Suppressor macrophage (primary cell): Measurements from ENCODE around the gene EIF1AD.
A peak's percentile ranks its signal among the peaks of the same experiment; 100 is the strongest.

Source experiments
- DNase-seq, 4 experiments: peaks; one replicate each; pipeline ENCODE4 v3.0.0-alpha.2; 2020 to 2022

The EIF1AD gene

GRCh38 chr11:66003291-66003690 is 1.3 kb upstream of the EIF1AD start:
- DNase-seq = no peak

- DNase-seq = peak in 2 of 4 experiments; percentile 81 to 85
Measured at GRCh38 chr11:66002648-66003225, 780 bp upstream of the EIF1AD start.

GRCh38 chr11:65997286-65997685 is 4.7 kb downstream of the EIF1AD start:
- DNase-seq = no peak

- no peak for DNase-seq
Measured at GRCh38 chr11:65992056-65992455, 9.9 kb downstream of the EIF1AD start.

- DNase-seq = peak; percentile 94 to 97 (median 96)
Measured at GRCh38 chr11:65988791-65989592, 13.0 kb downstream of the EIF1AD start.

GRCh38 chr11:65987336-65987735 is 14.6 kb downstream of the EIF1AD start:
- no peak for DNase-seq

- no peak for DNase-seq
Measured at GRCh38 chr11:65983589-65983987, 18.4 kb downstream of the EIF1AD start.

GRCh38 chr11:65982824-65983588 is 19.0 kb downstream of the EIF1AD start:
- DNase-seq = no peak

- no peak for DNase-seq
Measured at GRCh38 chr11:65981972-65982823, 19.8 kb downstream of the EIF1AD start.

GRCh38 chr11:65981101-65981740 is 20.7 kb downstream of the EIF1AD start:
- DNase-seq = no peak

- no peak for DNase-seq
Measured at GRCh38 chr11:65979261-65979759, 22.6 kb downstream of the EIF1AD start.

GRCh38 chr11:65978391-65979238 is 23.3 kb downstream of the EIF1AD start:
- DNase-seq = no peak

GRCh38 chr11:65977621-65978390 is 24.2 kb downstream of the EIF1AD start:
- no peak for DNase-seq

GRCh38 chr11:65976216-65977176 is 25.5 kb downstream of the EIF1AD start:
- no peak for DNase-seq

- DNase-seq = no peak
Measured at GRCh38 chr11:65975771-65976170, 26.2 kb downstream of the EIF1AD start.

GRCh38 chr11:65973439-65974110 is 28.4 kb downstream of the EIF1AD start:
- DNase-seq = no peak

GRCh38 chr11:65972116-65972515 is 29.8 kb downstream of the EIF1AD start:
- no peak for DNase-seq
